Measurements from ENCODE around the gene FOXF2. TPM values are rescaled to one million over a fixed set of nuclear protein-coding genes. Genes with fewer than 3 reads are reported as not detected.

Gene FOXF2
- total RNA-seq, 2 experiments from 2014 or later, result not detected

- ChIA-PET POLR2A (no interaction called here), CTCF (interaction anchor here (2.9 kb wide), 1 partner anchor 802 kb away, joined by 39 read pairs; no protein-coding TSS in a partner anchor)
- Mint-ChIP-seq H3K4me3 (no peak overlapping the region), H3K27ac (no peak overlapping the region), H3K4me1 (ENCODE audit: low read depth) (peaks cover 22% of the 10 kb centered on the region), H3K36me3 (ENCODE audit: low read depth) (no peaks in the 10 kb centered on the region), H3K9me3 (no peaks in the 10 kb centered on the region), H3K27me3 (peaks cover 78% of the 10 kb centered on the region)
- Histone ChIP-seq H3K4me3 (ENCODE audit: low read length) (no peak overlapping the region), H3K36me3 (ENCODE audit: insufficient read depth, low read length) (no peaks in the 10 kb centered on the region), H3K9me3 (ENCODE audit: control insufficient read depth in 1 of 2, insufficient read depth in 1 of 2, low read length in 2 of 2) (peaks cover 0 to 9% of the 10 kb centered on the region in 2 experiments), H3K27me3 (ENCODE audit: control insufficient read depth in 1 of 2, insufficient read depth in 2 of 2, low read length in 2 of 2) (peaks cover 54 to 86% of the 10 kb centered on the region in 2 experiments), H3K4me1 (ENCODE audit: insufficient read depth, low read length) (peaks cover 17% of the 10 kb centered on the region), H3K27ac (ENCODE audit: low read depth in 1 of 2, low read length in 2 of 2) (no peak overlapping the region)
- no peak for TF ChIP-seq CTCF (IDR thresholded peaks at IDR 0.05)
- intact Hi-C loops (cut with DNase I, micrococcal nuclease), result loop anchor here (5.0 to 10.0 kb wide), 4 partner anchors 598 to 1208 kb away; no protein-coding TSS in a partner anchor
- DNase-seq (no peak), ATAC-seq (ENCODE audit: poor library complexity) (no peak)
Observed at GRCh38 chr6:1395506-1395905, 6.1 kb downstream of the FOXF2 start.

- H3K4me3 Mint-ChIP-seq, result no peak overlapping the region
- H3K4me1 ChIP-seq (ENCODE audit: insufficient read depth, low read length), result peaks cover 14% of the 10 kb centered on the region
- TF ChIP-seq CTCF (IDR thresholded peaks at IDR 0.05), result no peak
- ATAC-seq (ENCODE audit: poor library complexity) (no peak), DNase-seq (no peak)
- ChIA-PET POLR2A (interaction anchor here (1.5 kb wide), 1 partner anchor 803 kb away, joined by 5 read pairs; no protein-coding TSS in a partner anchor), CTCF (interaction anchor here (1.0 to 2.9 kb wide), 10 partner anchors 9 to 802 kb away, joined by 3 to 39 read pairs (median 4); no protein-coding TSS in a partner anchor)
- H3K4me3 ChIP-seq (ENCODE audit: low read length), result no peak overlapping the region
- H3K36me3 Mint-ChIP-seq (ENCODE audit: low read depth), result no peaks in the 10 kb centered on the region
- H3K36me3 ChIP-seq (ENCODE audit: insufficient read depth, low read length), result no peaks in the 10 kb centered on the region
- H3K27me3 Mint-ChIP-seq, result peaks cover 78% of the 10 kb centered on the region
- peaks cover 0 to 5% of the 10 kb centered on the region in 2 experiments for H3K9me3 ChIP-seq (ENCODE audit: control insufficient read depth in 1 of 2, insufficient read depth in 1 of 2, low read length in 2 of 2)
- peaks cover 53 to 88% of the 10 kb centered on the region in 2 experiments for H3K27me3 ChIP-seq (ENCODE audit: control insufficient read depth in 1 of 2, insufficient read depth in 2 of 2, low read length in 2 of 2)
- H3K4me1 Mint-ChIP-seq (ENCODE audit: low read depth), result peaks cover 21% of the 10 kb centered on the region
- no peak overlapping the region for H3K27ac Mint-ChIP-seq
- no peak overlapping the region for H3K27ac ChIP-seq (ENCODE audit: low read depth in 1 of 2, low read length in 2 of 2)
- intact Hi-C loops (cut with DNase I, micrococcal nuclease), result loop anchor here (5.0 to 10.0 kb wide), 4 partner anchors 599 to 1209 kb away; no protein-coding TSS in a partner anchor
- no peaks in the 10 kb centered on the region for H3K9me3 Mint-ChIP-seq
Observed at GRCh38 chr6:1395941-1396908, 6.8 kb downstream of the FOXF2 start.

GRCh38 chr6:1396952-1397868 lies 7.8 kb downstream of the FOXF2 start:
- Mint-ChIP-seq H3K27me3 (peaks cover 72% of the 10 kb centered on the region), H3K9me3 (no peaks in the 10 kb centered on the region), H3K4me1 (ENCODE audit: low read depth) (peaks cover 12% of the 10 kb centered on the region), H3K27ac (no peak overlapping the region), H3K36me3 (ENCODE audit: low read depth) (no peaks in the 10 kb centered on the region), H3K4me3 (no peak overlapping the region)
- Histone ChIP-seq H3K4me3 (ENCODE audit: low read length) (no peak overlapping the region), H3K4me1 (ENCODE audit: insufficient read depth, low read length) (peaks cover 14% of the 10 kb centered on the region), H3K27me3 (ENCODE audit: control insufficient read depth in 1 of 2, insufficient read depth in 2 of 2, low read length in 2 of 2) (peaks cover 45 to 84% of the 10 kb centered on the region in 2 experiments), H3K27ac (ENCODE audit: low read depth in 1 of 2, low read length in 2 of 2) (no peak overlapping the region), H3K9me3 (ENCODE audit: control insufficient read depth in 1 of 2, insufficient read depth in 1 of 2, low read length in 2 of 2) (peaks cover 0 to 6% of the 10 kb centered on the region in 2 experiments), H3K36me3 (ENCODE audit: insufficient read depth, low read length) (no peaks in the 10 kb centered on the region)
- intact Hi-C loops (cut with DNase I, micrococcal nuclease), result loop anchor here (1.0 to 10.0 kb wide), 6 partner anchors 600 to 1210 kb away; no protein-coding TSS in a partner anchor
- TF ChIP-seq CTCF (IDR thresholded peaks at IDR 0.05), result peak; percentile 96
- peak; percentile 47 to 81 (median 63) for DNase-seq
- ChIA-PET CTCF (interaction anchor here (0.6 to 2.9 kb wide), 15 partner anchors 8 to 806 kb away, joined by 3 to 39 read pairs (median 4); no protein-coding TSS in a partner anchor), POLR2A (interaction anchor here (1.5 kb wide), 1 partner anchor 804 kb away, joined by 5 read pairs; no protein-coding TSS in a partner anchor)
- ATAC-seq (ENCODE audit: poor library complexity), result peak; percentile 63

Data from CD4-positive, alpha-beta T cell (primary cell).